OCI-LY7 (cell line): ENCODE data around the gene ATP11A.

Experiments used
- EZH2phosphoT487 ChIP-seq: fragments of 200-600 bp; sonication (generic); IDR thresholded peaks from 2 replicates; pipeline ENCODE4 v1.6.1; 2018; ENCODE audit warnings: low read depth, borderline replicate concordance, mild to moderate bottlenecking, mixed run types, antibody characterized with exemption, low read length, moderate library complexity, mixed read lengths
- TF ChIP-seq, protein P1 (sequence below): fragments of 200-600 bp; sonication (generic); conservative IDR thresholded peaks from 2 replicates; pipeline ENCODE4 v1.5.1; 2014; ENCODE audit warnings: mild to moderate bottlenecking, antibody characterized with exemption, low read length, moderate library complexity, mixed read lengths

DNA sequence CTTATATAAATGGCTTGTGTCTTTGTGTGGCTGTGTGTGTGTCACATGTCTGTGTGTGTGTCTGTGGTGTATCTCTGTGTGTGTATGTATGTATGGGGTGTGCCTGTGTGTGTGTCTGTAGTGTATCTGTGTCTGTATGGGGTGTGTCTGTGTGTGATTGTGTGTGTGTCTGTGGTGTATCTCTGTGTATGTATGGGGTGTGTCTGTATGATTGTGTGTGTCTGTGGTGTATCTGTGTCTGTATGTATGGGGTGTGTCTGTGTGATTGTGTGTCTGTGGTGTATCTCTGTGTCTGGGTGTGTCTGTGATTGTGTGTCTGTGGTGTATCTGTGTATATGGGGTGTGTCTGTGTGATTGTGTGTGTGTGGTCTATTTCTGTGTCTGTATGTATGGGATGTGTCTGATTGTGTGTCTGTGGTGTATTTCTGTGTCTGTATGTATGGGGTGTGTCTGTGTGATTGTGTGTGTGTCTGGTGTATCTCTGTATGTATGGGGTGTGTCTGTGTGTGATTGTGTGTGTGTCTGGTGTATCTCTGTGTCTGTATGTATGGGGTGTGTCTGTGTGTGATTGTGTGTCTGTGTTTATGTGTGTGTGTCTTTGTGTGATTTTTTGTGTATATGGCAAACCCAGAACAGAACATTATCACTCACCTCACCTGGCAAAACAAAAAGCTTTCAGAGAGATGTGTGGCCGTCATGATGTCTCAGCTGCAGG lies 223.0 kb downstream of the ATP11A start:
- TF ChIP-seq, protein P1, sequence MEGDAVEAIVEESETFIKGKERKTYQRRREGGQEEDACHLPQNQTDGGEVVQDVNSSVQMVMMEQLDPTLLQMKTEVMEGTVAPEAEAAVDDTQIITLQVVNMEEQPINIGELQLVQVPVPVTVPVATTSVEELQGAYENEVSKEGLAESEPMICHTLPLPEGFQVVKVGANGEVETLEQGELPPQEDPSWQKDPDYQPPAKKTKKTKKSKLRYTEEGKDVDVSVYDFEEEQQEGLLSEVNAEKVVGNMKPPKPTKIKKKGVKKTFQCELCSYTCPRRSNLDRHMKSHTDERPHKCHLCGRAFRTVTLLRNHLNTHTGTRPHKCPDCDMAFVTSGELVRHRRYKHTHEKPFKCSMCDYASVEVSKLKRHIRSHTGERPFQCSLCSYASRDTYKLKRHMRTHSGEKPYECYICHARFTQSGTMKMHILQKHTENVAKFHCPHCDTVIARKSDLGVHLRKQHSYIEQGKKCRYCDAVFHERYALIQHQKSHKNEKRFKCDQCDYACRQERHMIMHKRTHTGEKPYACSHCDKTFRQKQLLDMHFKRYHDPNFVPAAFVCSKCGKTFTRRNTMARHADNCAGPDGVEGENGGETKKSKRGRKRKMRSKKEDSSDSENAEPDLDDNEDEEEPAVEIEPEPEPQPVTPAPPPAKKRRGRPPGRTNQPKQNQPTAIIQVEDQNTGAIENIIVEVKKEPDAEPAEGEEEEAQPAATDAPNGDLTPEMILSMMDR, result no peak
- TF ChIP-seq EZH2phosphoT487, result no peak
